NCI-H1105 treated with DMSO at 0.1 percent for 48 hours (cell line): Measurements from ENCODE around the gene GPR152.

Source experiments
- DNase-seq: peaks from one replicate; lab custom pipeline; 2025; lab: John Stamatoyannopoulos, UW

GPR152 gene

DNA sequence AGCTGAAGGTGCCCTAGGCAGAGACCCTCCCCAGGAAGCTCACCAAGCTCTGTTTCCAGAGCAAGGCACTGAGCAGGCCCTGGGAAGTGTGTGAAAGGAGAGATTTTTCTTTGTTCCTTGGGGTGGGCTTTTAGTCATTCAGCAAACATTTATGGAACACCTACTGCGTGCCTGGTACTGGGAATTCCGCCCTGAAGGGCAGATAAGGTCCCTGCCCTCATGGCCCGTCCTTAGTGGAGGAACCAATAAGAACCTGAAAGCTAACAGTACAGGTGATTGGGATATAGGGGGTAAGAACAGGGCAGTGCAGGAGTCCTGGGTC, 12.6 kb upstream of the GPR152 start:
- no peak for DNase-seq

DNA sequence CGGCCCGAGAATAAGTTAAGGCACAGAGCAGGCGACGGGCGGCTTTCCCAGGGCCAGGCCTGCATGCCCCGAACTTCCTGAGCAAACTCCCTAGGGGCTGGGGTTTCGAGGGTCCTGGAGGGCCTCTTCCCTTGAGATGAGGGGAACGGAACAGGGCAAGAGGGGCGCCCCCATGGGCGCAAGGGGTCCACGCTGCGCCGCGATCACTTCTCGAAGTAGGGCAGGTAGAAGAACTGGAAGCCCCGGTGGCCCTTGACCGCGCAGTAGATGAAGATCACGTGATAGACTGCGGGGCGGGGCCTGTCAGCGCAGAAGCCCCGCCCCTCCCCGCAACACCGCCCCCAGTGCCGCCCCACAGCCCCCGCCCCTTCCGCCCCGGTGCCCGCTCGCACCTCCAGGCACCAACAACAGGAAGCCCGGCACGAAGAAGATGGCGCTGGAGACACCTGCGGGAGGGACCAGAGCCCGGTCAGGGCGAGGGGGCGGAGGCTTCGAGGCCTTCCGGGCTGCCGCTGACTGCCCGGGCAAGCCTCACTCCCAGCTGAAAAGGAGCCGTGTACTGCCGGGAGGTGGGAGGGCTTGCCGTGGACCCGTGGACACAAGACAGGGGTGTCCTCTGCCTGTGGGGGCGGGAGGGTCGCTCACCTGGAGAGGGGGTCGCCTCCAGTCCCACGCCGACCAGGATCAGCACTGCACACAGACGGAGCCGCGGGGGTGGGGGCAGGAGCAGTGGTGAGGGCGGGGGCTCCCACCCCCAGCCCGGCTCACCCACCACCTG, 12.1 kb upstream of the GPR152 start:
- peak; percentile 86 for DNase-seq

GRCh38 chr11:67463680-67464410, 11.3 kb upstream of the GPR152 start:
- DNase-seq = no peak

- no peak for DNase-seq
These were observed 10.7 kb upstream of the GPR152 start for GRCh38 chr11:67463186-67463585.

DNA sequence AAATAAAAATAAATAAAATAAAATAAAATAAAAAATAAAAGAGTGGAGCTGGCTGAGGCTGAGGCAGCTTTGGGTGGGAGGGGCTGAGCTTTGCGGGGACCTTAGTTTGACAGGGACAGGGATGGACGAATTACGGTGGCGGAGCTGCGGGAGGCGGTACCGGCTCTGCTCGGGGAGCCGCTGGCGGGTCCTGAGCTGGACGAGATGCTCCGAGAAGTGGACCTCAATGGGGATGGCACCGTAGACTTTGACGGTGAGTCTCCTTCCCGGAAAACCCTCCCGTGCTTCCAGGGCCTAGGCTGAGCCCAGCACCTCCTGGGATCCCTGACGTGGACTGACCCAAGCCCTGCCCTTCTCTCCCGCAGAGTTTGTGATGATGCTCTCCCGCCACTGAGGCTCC, 5.7 kb upstream of the GPR152 start:
- DNase-seq = no peak

DNA sequence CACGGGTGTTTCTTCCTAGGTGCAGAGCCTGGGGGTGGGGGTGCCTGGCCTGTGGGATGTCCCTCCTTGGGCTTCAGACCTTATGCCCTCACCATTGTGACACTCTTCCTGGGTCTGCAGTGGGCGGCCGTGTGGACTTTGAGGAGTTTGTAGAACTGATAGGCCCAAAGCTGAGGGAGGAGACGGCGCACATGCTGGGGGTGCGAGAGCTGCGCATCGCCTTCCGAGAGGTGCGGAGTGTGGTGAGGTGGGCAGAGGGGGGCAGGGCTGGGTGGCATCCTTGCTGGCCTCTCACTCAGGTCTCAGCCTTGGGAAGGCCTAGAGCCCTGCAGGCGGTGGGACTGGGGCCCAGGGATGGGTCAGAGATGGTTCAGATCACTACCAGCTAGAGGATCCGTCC, 4.9 kb upstream of the GPR152 start:
- DNase-seq = no peak

- no peak for DNase-seq
These were observed 3.7 kb upstream of the GPR152 start for GRCh38 chr11:67456068-67456705.

DNA sequence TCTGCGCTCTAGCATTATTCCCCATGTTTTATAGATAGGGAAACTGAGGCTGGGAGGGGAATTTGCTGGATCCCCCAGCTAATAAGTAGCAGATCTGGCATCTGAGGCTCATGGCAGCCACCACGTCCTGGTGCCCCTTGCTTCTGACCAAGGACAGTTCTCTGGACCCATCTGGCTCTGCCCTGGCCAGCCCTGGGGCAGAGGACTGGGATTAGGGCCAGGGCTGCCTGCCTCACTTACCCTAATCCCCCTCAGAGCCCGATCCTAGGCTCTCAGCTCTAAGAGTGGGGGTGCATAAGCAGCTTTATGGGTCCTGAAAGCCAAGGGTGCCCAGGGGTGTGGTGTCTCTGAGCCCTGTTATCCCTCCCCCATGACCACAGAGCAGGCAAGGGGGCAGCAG, 2.5 kb upstream of the GPR152 start, which contains the start of gene CABP4:
CABP4 (plus strand) TSS at position 301 of the 400 bp plus-strand sequence; CDS start at position 371, 70 bp downstream.
- no peak for DNase-seq

- DNase-seq = no peak
These were observed 1.5 kb upstream of the GPR152 start for GRCh38 chr11:67453816-67454732.

- DNase-seq = no peak
These were observed 912 bp downstream of the GPR152 start for GRCh38 chr11:67451658-67451976.

GRCh38 chr11:67450796-67451657, 1.5 kb downstream of the GPR152 start:
- DNase-seq = no peak

GRCh38 chr11:67449116-67449844, 3.2 kb downstream of the GPR152 start:
- no peak for DNase-seq

DNA sequence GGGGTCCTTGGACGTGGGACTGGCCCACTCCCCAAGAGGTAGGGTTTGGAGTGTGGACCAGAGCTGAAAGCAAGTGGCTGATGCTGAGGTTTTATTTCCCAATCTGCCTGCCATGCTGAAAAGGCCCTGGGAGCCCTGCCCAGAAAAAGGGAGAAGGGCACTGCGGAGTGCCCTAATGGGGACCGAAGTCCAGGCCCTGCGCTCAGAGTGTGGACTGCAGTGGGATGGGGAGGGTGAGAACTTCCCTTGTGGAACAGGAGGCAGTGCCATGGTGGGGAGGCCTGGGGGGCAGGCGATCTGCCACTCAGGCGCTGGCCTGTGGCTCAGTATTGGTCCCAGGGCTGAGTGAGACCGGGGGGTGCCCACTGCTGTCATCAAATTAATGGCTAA, 4.3 kb downstream of the GPR152 start:
- no peak for DNase-seq

GRCh38 chr11:67445515-67445914, 7.0 kb downstream of the GPR152 start:
- DNase-seq = no peak

DNA sequence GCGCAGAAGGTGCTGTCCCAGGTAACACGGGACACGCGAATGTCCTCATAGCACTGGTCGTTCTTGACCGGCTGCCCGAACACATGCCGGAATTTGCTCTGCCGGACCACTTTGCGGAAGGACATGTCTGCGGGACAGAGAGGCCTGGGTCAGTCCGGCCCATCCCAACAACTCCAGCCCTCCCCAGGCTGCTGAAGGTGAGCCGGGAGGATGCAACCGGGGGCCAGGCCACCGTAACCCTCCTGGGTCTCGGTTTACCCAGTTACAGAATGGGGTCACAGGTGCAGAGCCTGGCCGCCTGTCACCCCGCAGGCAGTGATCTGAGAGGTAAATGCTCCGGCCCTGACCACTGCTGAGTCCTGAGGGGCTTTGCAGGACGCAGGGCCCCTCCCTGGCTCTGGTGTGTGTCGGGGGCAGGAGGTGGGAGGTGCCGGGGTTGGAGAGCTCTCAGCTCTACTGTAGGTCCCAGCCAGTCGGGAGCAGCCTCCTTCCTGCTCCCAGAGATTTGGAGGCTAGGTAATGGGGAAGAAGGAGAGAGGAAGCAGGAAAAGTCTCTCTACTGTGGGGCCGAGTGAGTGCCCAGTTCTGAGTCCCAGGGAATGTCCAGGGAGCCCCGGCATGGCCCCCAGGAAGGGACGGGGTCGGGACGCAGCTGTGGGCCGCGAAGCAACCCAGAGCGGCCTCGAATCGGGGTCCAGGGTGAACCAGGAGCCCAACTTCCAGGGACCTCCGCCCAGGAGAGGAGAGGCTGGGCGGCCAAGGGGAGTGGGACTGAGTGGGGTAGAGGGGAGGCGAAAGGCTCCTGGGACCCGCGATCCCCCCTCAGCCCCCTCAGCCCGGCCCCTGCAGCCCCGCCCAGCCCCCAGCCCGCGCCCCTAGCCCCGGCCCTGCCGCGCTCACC, 9.8 kb downstream of the GPR152 start:
- DNase-seq = no peak

GRCh38 chr11:67441731-67442351, 10.7 kb downstream of the GPR152 start:
- DNase-seq = no peak

- DNase-seq = no peak
These were observed 11.4 kb downstream of the GPR152 start for GRCh38 chr11:67441098-67441563.

DNA sequence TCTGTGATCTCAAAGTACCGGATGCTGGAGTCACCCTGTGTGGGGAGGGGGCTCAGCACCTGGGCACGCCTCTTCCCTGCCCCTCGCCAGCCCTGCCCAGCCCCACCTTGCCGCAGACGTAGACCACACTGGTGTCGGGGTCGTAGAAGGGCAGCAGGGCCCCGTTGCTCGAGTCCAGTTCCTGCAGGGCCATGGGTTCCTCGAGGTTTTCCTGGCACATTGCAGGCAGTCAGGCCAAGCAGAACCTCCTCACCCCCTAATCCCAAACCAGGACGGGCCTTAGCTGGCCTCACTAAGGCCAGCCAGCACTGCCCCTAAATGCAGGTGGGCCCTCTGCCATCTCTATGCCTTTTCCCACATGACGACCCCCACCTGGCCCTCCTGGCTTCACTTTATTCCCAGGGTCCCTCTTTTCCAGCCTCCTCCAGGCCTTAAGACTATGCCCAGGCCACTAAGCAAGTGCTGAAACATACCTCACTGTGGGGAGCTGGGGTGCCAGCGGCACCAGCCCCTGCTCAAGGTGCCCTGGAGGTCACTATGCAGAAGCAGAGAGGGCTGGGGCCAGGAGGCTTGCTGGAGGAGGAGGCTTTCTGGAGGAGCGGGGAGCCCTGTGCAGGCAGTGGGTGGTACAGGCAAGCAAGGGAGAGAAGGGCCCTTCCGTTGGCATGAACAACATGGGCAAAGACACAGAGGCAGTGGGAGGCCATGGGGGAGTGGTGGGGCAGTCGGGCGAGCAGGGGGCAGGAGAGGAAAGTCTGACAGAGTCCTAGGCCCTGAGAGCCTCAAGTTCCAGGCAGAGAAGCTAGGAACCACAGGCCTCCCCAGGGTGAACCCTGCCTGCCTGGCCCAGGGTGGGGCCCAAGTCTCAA, 12.1 kb downstream of the GPR152 start:
- no peak for DNase-seq
